HG03520 (cell line): ENCODE measurements around the gene SCGB3A1.

Experiments used
- ATAC-seq: cut with Tn5 transposase; IDR thresholded peaks from one replicate; pipeline ENCODE4 v1.9.1; 2021; ENCODE audit warnings: mild to moderate bottlenecking, moderate library complexity; ENCODE audit not compliant: unreplicated experiment

SCGB3A1 gene

GRCh38 chr5:180592176-180592575 lies 877 bp upstream of the SCGB3A1 start:
- ATAC-seq = no peak

- no peak for ATAC-seq
Observed at GRCh38 chr5:180590543-180591310, 572 bp downstream of the SCGB3A1 start.

- ATAC-seq = no peak
Observed at GRCh38 chr5:180589771-180590542, 1.3 kb downstream of the SCGB3A1 start.

- no peak for ATAC-seq
Observed at GRCh38 chr5:180586870-180587269, 4.4 kb downstream of the SCGB3A1 start.

DNA sequence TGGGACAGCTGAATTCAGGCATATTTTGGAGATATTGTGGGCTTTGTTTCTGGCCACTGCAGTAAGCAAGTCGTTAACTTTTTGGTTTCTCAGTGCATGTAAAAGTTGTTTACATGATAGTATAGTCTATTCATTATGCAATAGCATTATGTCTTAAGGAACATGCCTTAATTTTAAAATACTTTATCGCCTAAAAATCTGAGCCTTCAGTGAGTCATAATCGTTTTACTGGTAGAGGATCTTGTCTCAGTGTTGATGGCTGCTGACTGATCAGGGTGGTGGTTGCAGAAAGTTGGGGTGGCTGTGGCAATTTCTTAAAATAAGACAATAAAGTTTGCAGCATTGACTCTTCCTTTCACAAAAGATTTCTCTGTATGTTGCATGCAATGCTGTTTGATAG lies 5.1 kb downstream of the SCGB3A1 start:
- ATAC-seq = no peak

DNA sequence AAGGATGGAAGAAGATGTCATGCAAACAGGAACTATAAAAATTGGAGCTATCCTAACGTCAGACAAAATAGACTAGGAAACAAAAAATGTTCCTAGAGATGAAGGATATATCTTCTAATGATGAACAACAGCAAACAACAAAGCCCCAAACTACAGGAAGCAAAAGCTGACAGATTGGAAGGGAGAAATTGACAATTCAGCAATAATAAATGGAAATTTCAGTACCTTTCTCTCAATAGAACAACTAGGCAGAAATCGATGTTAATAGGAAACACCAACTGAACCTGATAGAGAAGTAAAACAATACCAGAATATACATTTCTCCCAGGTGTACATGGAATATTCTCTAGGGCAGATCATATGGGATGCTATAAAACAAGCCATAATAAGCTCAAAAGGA lies 7.6 kb downstream of the SCGB3A1 start:
- ATAC-seq = no peak

DNA sequence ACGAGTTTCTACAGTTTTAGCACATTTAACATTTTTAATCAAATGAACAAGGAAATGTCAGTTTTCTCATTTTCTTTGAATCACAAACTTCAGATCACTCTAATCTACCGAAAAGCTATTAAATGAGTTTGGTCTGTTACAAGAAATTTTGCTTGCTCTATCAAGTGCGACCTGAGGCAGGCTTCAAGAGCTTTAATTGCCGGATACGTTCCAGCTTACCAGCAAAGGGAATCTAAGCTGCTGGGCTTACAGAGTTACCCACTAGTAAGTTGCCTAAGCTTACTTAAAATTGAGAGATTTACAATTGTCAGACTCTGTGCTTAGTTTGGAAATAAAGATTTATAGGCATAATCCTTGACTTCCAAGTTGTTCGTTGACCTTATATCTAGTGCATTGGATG lies 10.6 kb downstream of the SCGB3A1 start:
- no peak for ATAC-seq

GRCh38 chr5:180575571-180575970 lies 15.7 kb downstream of the SCGB3A1 start:
- ATAC-seq = no peak

DNA sequence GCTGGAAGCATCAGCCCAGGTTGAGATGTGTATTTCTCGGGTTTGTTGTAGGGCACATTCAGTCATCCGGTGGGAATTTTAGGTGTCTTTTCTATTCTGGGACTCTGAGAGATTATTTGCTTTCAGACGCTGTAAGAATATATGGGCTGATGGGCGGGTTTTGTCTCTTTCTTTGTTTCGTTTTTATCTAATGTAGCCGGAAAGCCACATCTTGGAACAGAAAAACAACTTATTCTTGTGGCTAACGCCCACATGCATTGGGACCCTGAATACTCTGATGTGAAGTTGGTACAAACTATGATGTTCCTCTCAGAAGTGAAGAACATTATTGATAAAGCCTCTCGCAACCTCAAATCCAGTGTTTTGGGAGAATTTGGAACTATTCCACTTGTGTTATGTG lies 22.4 kb downstream of the SCGB3A1 start:
- ATAC-seq = no peak

DNA sequence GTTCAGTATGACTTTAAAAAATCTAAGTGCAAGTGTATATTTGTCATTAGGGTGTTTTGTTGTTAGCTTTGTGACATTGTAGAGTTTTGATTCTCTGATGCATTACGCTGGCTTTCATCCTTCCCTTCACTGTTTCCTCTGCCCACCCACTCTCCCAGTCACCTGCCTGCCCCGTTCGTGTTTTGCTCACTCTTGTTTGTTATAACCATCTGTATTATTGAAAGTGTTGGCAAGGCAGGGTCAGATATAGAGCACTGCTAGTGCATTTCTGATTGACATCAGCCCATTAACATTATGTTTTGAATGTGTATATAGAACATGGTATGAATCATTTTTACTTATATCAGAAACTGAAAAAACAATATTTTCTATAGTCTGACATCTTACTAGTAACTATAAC lies 27.3 kb downstream of the SCGB3A1 start:
- no peak for ATAC-seq

- ATAC-seq = no peak
Observed at GRCh38 chr5:180558232-180558631, 33.1 kb downstream of the SCGB3A1 start.

- ATAC-seq = no peak
Observed at GRCh38 chr5:180557217-180557809, 34.0 kb downstream of the SCGB3A1 start.

GRCh38 chr5:180555168-180555921 lies 36.0 kb downstream of the SCGB3A1 start:
- ATAC-seq = no peak

GRCh38 chr5:180553530-180553929 lies 37.8 kb downstream of the SCGB3A1 start:
- ATAC-seq = no peak

- no peak for ATAC-seq
Observed at GRCh38 chr5:180548563-180548962, 42.7 kb downstream of the SCGB3A1 start.

DNA sequence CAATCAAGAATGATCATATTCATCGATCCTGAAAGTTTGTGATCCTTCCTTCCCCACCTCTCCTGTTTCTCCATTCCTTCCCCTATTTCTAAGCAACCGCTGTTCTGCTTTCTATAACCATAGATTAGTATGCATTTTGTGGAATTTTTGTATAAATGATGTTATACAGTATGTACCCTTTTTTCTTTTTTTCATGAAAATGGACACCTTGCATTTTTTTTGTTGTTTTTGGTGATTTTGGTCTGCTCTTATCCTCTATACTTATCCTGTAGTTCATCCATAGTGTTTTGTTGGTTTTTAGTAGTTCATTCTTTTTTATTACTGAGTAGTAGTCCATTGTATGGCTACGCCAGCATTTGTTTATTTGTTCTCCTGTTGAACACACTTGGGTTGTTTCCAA lies 46.1 kb downstream of the SCGB3A1 start:
- no peak for ATAC-seq

GRCh38 chr5:180541710-180542109 lies 49.6 kb downstream of the SCGB3A1 start:
- no peak for ATAC-seq
